Panc1 (cell line): Measurements from ENCODE around the gene SCARF2. TPM values are rescaled to one million over a fixed set of nuclear protein-coding genes. Genes with fewer than 3 reads are reported as not detected.
"Not testable (repeated sequence)": the region's sequence is repeated elsewhere in the genome, so short reads cannot be mapped to it uniquely, and the experiment has no call there.

Source experiments
- ATAC-seq: fragments of 200-7000 bp; cut with Tn5 transposase; 2 replicates; pipeline ENCODE4 v1.9.1; 2020; ENCODE audit warnings: mild to moderate bottlenecking, moderate library complexity
- BruUV-seq: library from RNA; stranded (reverse); fragments of 400-500 nt; replicated peaks from 2 replicates; lab custom pipeline; 2021; lab: Mats Ljungman, UMichigan
- CTCF ChIA-PET: fragments of 300-600 bp; sonication (Branson Sonifier 250); formaldehyde crosslinking; loops from one replicate; lab custom pipeline; 2022; ENCODE audit warnings: antibody characterized with exemption; lab: Charles Lee
- POLR2A ChIA-PET: fragments of 300-600 bp; sonication (Branson Sonifier 250); formaldehyde crosslinking; loops from one replicate; lab custom pipeline; 2022; ENCODE audit warnings: antibody characterized with exemption; lab: Charles Lee
- DNase-seq: peaks from one replicate; pipeline ENCODE4 v3.0.0-alpha.2; 2010; ENCODE audit warnings: low read depth, low spot score
- H3K27ac ChIP-seq: 2 replicates; pipeline ENCODE4 v1.5.1; 2011; ENCODE audit warnings: mild to moderate bottlenecking, low read length, inconsistent platforms
- H3K27me3 ChIP-seq: fragments of 200-500 bp; sonication (Bioruptor generic); 2 replicates; pipeline ENCODE4 v1.6.0; 2014; ENCODE audit warnings: low read length, inconsistent platforms; ENCODE audit not compliant: control insufficient read depth, insufficient read depth
- H3K36me3 ChIP-seq: fragments of 200-500 bp; sonication (Bioruptor generic); 2 replicates; pipeline ENCODE4 v1.5.1; 2014; ENCODE audit warnings: inconsistent platforms, mild to moderate bottlenecking, low read length, moderate library complexity; ENCODE audit not compliant: control insufficient read depth, insufficient read depth
- H3K4me1 ChIP-seq: 2 replicates; pipeline ENCODE4 v1.5.1; 2011; ENCODE audit warnings: inconsistent platforms, mild to moderate bottlenecking, low read length, moderate library complexity; ENCODE audit not compliant: control insufficient read depth, insufficient read depth
- H3K4me3 ChIP-seq, 2 experiments: 2 replicates each; pipeline ENCODE4 v1.5.1; 2011 to 2012; ENCODE audit warnings: low read depth in 2 of 2, low read length in 2 of 2, mild to moderate bottlenecking in 2 of 2, inconsistent platforms in 1 of 2, moderate library complexity in 1 of 2
- H3K9me3 ChIP-seq: fragments of 200-500 bp; sonication (Bioruptor generic); 2 replicates; pipeline ENCODE4 v1.5.1; 2014; ENCODE audit warnings: low read depth, mild to moderate bottlenecking, inconsistent platforms, low read length, moderate library complexity; ENCODE audit not compliant: control insufficient read depth, insufficient read depth
- POLR2AphosphoS5 ChIP-seq: IDR thresholded peaks from 2 replicates; pipeline ENCODE4 v1.6.1; 2012; ENCODE audit warnings: mild to moderate bottlenecking, low read depth, low read length, moderate library complexity
- SIN3A ChIP-seq: IDR thresholded peaks from 2 replicates; pipeline ENCODE4 v1.6.1; 2012; ENCODE audit warnings: low read depth, mild to moderate bottlenecking, low read length, moderate library complexity, borderline replicate concordance; ENCODE audit not compliant: insufficient read depth
- TCF7L2 ChIP-seq: IDR thresholded peaks from 2 replicates; pipeline ENCODE4 v1.6.1; 2011; ENCODE audit warnings: mild to moderate bottlenecking, low read depth, low read length, inconsistent platforms
- in situ Hi-C: cut with HindIII; loops from 2 replicates; pipeline ENCODE4 v1.10.0; 2016; ENCODE audit warnings: low sequenced_read_pairs, low pct_unique_long_range_greater_than_20kb
- intact Hi-C: fragments of 100-400 bp; cut with micrococcal nuclease; formaldehyde crosslinking; loops from one replicate; pipeline ENCODE4 v1.10.0; 2022; ENCODE audit not compliant: unreplicated experiment
- total RNA-seq: library from RNA; stranded (reverse); gene quantifications from one replicate; pipeline ENCODE4 v1.2.1, GENCODE V29; 2021; ENCODE audit not compliant: unreplicated experiment
- TF ChIP-seq, protein P1 (sequence below), 2 experiments: IDR thresholded peaks; 2 replicates each; pipeline ENCODE4 v1.6.1; 2011 to 2012; ENCODE audit warnings: low read depth in 2 of 2, control low read depth in 1 of 2, low read length in 1 of 2, mild to moderate bottlenecking in 1 of 2, moderate library complexity in 1 of 2; ENCODE audit not compliant: insufficient read depth in 1 of 2
- TF ChIP-seq, protein P2 (sequence below): fragments of 450-650 bp; IDR thresholded peaks from 2 replicates; pipeline ENCODE4 v1.5.1; 2017; ENCODE audit warnings: mild to moderate bottlenecking

The SCARF2 gene
- total RNA-seq, 1 experiment from 2014 or later: 3.2 TPM

DNA sequence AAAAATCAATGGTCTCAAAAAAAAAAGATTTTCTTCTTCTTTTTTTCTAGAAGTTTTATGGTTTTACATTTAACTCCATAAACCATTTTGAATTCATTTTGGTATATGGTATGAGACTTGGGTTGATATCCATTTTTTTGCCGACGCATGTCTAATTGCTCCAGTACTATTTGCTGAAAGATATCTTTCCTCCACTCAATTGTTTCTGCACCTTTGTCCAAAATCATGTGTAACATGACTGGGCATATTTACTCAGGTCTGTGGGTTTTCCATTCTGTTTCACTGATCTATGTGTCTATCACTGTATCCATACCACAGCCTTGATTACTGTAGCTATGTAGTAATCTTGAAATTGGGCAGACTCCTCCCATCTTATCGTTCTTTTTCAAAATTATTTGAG, 15.6 kb upstream of the SCARF2 start:
- no peak overlapping the region for H3K27ac ChIP-seq
- no TSS peak for BruUV-seq
- ATAC-seq: no peak
- intact Hi-C loops: no loop called here
- ChIA-PET POLR2A (no interaction called here), CTCF (no interaction called here)
- H3K36me3 ChIP-seq: no peaks in the 10 kb centered on the region
- H3K27me3 ChIP-seq: no peaks in the 10 kb centered on the region
- TF ChIP-seq POLR2AphosphoS5 (no peak), SIN3A (no peak), TCF7L2 (no peak)
- TF ChIP-seq, protein P1, sequence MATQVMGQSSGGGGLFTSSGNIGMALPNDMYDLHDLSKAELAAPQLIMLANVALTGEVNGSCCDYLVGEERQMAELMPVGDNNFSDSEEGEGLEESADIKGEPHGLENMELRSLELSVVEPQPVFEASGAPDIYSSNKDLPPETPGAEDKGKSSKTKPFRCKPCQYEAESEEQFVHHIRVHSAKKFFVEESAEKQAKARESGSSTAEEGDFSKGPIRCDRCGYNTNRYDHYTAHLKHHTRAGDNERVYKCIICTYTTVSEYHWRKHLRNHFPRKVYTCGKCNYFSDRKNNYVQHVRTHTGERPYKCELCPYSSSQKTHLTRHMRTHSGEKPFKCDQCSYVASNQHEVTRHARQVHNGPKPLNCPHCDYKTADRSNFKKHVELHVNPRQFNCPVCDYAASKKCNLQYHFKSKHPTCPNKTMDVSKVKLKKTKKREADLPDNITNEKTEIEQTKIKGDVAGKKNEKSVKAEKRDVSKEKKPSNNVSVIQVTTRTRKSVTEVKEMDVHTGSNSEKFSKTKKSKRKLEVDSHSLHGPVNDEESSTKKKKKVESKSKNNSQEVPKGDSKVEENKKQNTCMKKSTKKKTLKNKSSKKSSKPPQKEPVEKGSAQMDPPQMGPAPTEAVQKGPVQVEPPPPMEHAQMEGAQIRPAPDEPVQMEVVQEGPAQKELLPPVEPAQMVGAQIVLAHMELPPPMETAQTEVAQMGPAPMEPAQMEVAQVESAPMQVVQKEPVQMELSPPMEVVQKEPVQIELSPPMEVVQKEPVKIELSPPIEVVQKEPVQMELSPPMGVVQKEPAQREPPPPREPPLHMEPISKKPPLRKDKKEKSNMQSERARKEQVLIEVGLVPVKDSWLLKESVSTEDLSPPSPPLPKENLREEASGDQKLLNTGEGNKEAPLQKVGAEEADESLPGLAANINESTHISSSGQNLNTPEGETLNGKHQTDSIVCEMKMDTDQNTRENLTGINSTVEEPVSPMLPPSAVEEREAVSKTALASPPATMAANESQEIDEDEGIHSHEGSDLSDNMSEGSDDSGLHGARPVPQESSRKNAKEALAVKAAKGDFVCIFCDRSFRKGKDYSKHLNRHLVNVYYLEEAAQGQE (IDR thresholded peaks at IDR 0.05; ENCODE audit: insufficient read depth in 1 of 2, low read depth in 2 of 2, low read length in 1 of 2): no peak
- TF ChIP-seq, protein P2, sequence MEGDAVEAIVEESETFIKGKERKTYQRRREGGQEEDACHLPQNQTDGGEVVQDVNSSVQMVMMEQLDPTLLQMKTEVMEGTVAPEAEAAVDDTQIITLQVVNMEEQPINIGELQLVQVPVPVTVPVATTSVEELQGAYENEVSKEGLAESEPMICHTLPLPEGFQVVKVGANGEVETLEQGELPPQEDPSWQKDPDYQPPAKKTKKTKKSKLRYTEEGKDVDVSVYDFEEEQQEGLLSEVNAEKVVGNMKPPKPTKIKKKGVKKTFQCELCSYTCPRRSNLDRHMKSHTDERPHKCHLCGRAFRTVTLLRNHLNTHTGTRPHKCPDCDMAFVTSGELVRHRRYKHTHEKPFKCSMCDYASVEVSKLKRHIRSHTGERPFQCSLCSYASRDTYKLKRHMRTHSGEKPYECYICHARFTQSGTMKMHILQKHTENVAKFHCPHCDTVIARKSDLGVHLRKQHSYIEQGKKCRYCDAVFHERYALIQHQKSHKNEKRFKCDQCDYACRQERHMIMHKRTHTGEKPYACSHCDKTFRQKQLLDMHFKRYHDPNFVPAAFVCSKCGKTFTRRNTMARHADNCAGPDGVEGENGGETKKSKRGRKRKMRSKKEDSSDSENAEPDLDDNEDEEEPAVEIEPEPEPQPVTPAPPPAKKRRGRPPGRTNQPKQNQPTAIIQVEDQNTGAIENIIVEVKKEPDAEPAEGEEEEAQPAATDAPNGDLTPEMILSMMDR: no peak
- no peaks in the 10 kb centered on the region for H3K4me1 ChIP-seq
- no peak overlapping the region for H3K4me3 ChIP-seq
- no peak for DNase-seq
- H3K9me3 ChIP-seq: no peaks in the 10 kb centered on the region
- in situ Hi-C loops: no loop called here

DNA sequence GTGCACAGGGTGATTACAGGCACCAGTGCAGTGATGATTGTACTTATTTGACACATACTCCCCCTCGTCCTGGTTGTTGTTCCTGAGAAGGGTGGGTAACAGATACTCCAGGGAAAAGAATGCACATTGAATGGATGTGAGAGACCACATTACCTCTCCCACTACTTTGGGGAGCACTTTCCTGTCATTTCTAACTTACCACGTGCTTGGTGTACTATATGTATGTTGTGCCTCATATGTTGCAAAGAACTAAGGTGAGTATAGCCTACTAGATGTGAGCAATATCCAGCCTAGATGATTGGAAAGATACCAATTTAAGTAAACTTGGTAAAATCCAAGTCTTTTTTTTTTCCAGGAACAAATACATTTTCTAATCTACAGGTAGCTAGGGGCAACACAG, 14.3 kb upstream of the SCARF2 start:
- no peak for DNase-seq
- intact Hi-C loops (no loop called here), in situ Hi-C loops (no loop called here)
- ATAC-seq: no peak
- no peaks in the 10 kb centered on the region for H3K27me3 ChIP-seq
- no peaks in the 10 kb centered on the region for H3K36me3 ChIP-seq
- no peak for TF ChIP-seq TCF7L2
- no peak for TF ChIP-seq POLR2AphosphoS5
- TF ChIP-seq SIN3A: no peak
- TF ChIP-seq, protein P1 (IDR thresholded peaks at IDR 0.05; ENCODE audit: insufficient read depth in 1 of 2, low read depth in 2 of 2, low read length in 1 of 2): no peak
- TF ChIP-seq, protein P2: no peak
- H3K4me3 ChIP-seq: no peak overlapping the region
- ChIA-PET POLR2A (no interaction called here), CTCF (no interaction called here)
- H3K9me3 ChIP-seq: no peaks in the 10 kb centered on the region
- no TSS peak for BruUV-seq
- H3K4me1 ChIP-seq: no peaks in the 10 kb centered on the region
- H3K27ac ChIP-seq: no peak overlapping the region

DNA sequence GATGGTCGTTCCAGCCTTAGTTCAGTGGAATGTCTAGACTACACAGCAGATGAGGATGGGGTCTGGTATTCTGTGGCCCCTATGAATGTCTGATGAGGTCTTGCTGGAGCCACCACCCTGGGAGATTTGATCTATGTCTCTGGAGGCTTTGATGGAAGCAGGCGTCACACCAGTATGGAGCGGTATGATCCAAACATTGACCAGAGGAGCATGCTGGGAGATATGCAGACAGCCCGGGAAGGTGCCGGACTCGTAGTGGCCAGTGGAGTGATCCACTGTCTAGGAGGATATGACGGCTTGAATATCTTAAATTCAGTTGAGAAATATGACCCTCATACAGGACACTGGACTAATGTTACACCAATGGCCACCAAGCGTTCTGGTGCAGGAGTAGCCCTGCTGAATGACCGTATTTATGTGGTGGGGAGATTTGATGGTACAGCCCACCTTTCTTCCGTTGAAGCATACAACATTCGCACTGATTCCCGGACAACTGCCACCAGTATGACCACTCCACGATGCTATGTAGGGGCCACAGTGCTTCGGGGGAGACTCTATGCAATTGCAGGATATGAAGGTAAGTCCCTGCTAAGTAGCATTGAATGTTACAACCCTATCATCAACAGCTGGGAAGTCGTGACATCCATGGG, 13.6 kb upstream of the SCARF2 start:
- H3K4me3 ChIP-seq, in situ Hi-C loops, POLR2A ChIA-PET, H3K27me3 ChIP-seq, ATAC-seq, H3K36me3 ChIP-seq, DNase-seq, CTCF ChIA-PET, H3K27ac ChIP-seq, H3K9me3 ChIP-seq, intact Hi-C loops, BruUV-seq, H3K4me1 ChIP-seq: not testable (repeated sequence)
